ENCODE data around the gene CTSD. TPM values are rescaled to one million over a fixed set of nuclear protein-coding genes. Genes with fewer than 3 reads are reported as not detected.

CTSD gene
- total RNA-seq, 2 donors from 2014 or later = 782 to 1,042 TPM

- no peak for DNase-seq (ENCODE audit: low spot score)
- no peaks in the 10 kb centered on the region for H3K4me1 ChIP-seq
- H3K4me3 ChIP-seq = no peak overlapping the region
- H3K27me3 ChIP-seq = no peaks in the 10 kb centered on the region
- no peaks in the 10 kb centered on the region for H3K36me3 ChIP-seq
- no peaks in the 10 kb centered on the region for H3K9me3 ChIP-seq
- no peak overlapping the region for H3K27ac ChIP-seq
- no peak for TF ChIP-seq CTCF (IDR thresholded peaks at IDR 0.05)
Observed at GRCh38 chr11:1783725-1784529, 20.2 kb upstream of the CTSD start.

GRCh38 chr11:1782831-1783724 lies 19.4 kb upstream of the CTSD start:
- Histone ChIP-seq H3K4me1 (no peaks in the 10 kb centered on the region), H3K4me3 (no peak overlapping the region), H3K9me3 (no peaks in the 10 kb centered on the region), H3K27ac (no peak overlapping the region), H3K36me3 (no peaks in the 10 kb centered on the region), H3K27me3 (no peaks in the 10 kb centered on the region)
- no peak for DNase-seq (ENCODE audit: low spot score)
- no peak for TF ChIP-seq CTCF (IDR thresholded peaks at IDR 0.05)

- no peak overlapping the region for H3K4me3 ChIP-seq
- no peaks in the 10 kb centered on the region for H3K9me3 ChIP-seq
- no peak overlapping the region for H3K27ac ChIP-seq
- no peak for DNase-seq (ENCODE audit: low spot score)
- no peaks in the 10 kb centered on the region for H3K27me3 ChIP-seq
- no peak for TF ChIP-seq CTCF (IDR thresholded peaks at IDR 0.05)
- H3K4me1 ChIP-seq = no peaks in the 10 kb centered on the region
- H3K36me3 ChIP-seq = no peaks in the 10 kb centered on the region
Observed at GRCh38 chr11:1782031-1782590, 18.4 kb upstream of the CTSD start.

GRCh38 chr11:1781593-1781975 lies 17.9 kb upstream of the CTSD start:
- no peak overlapping the region for H3K4me3 ChIP-seq
- no peak overlapping the region for H3K27ac ChIP-seq
- TF ChIP-seq CTCF (IDR thresholded peaks at IDR 0.05) = no peak
- no peaks in the 10 kb centered on the region for H3K9me3 ChIP-seq
- no peak for DNase-seq (ENCODE audit: low spot score)
- H3K4me1 ChIP-seq = no peaks in the 10 kb centered on the region
- H3K36me3 ChIP-seq = no peaks in the 10 kb centered on the region
- H3K27me3 ChIP-seq = no peaks in the 10 kb centered on the region

GRCh38 chr11:1780700-1781592 lies 17.2 kb upstream of the CTSD start:
- no peak for DNase-seq (ENCODE audit: low spot score)
- H3K36me3 ChIP-seq = no peaks in the 10 kb centered on the region
- H3K27me3 ChIP-seq = no peaks in the 10 kb centered on the region
- no peaks in the 10 kb centered on the region for H3K9me3 ChIP-seq
- TF ChIP-seq CTCF (IDR thresholded peaks at IDR 0.05) = no peak
- no peak overlapping the region for H3K4me3 ChIP-seq
- no peaks in the 10 kb centered on the region for H3K4me1 ChIP-seq
- H3K27ac ChIP-seq = no peak overlapping the region

Measured in right atrium auricular region (tissue), 2 donors.